Tibial nerve (tissue), 4 donors: ENCODE measurements around the gene C2.

Experiments used
- CTCF ChIP-seq, 5 experiments: fragments of 200-600 bp in 3 of 5; fragments of 450-650 bp in 2 of 5; sonication (generic) in 3 of 5; IDR thresholded peaks; one replicate each; pipeline ENCODE4 v1.5.1; 2016 to 2019; ENCODE audit warnings: antibody characterized with exemption in 5 of 5, mild to moderate bottlenecking in 3 of 5, moderate library complexity in 2 of 5
- EP300 ChIP-seq, 2 donors: sonication (generic); formaldehyde crosslinking; IDR thresholded peaks; one replicate each; pipeline ENCODE4 v1.6.1; 2017; ENCODE audit warnings: antibody characterized with exemption in 2 of 2, mild to moderate bottlenecking in 1 of 2
- POLR2A ChIP-seq, 2 donors: fragments of 450-650 bp; IDR thresholded peaks; one replicate each; pipeline ENCODE4 v1.6.1; 2017; ENCODE audit warnings: antibody characterized with exemption in 2 of 2, mild to moderate bottlenecking in 2 of 2, moderate library complexity in 2 of 2

- TF ChIP-seq CTCF (IDR thresholded peaks at IDR 0.05) = no peak
- no peak for TF ChIP-seq POLR2A (IDR thresholded peaks at IDR 0.05)
- no peak for TF ChIP-seq EP300 (IDR thresholded peaks at IDR 0.05)
Observed at GRCh38 chr6:31961616-31962015, 34.1 kb downstream of the C2 start.
